Activated T-cell treated with anti-CD3 and anti-CD28 coated beads, Interleukin-2, amount 50 U/mL, for 48 hours (primary cell): ENCODE results near the gene ASPSCR1.

Source experiments
- DNase-seq, 2 experiments: peaks; one replicate each; pipeline ENCODE4 v3.0.0-alpha.2; 2020

Gene ASPSCR1

DNA sequence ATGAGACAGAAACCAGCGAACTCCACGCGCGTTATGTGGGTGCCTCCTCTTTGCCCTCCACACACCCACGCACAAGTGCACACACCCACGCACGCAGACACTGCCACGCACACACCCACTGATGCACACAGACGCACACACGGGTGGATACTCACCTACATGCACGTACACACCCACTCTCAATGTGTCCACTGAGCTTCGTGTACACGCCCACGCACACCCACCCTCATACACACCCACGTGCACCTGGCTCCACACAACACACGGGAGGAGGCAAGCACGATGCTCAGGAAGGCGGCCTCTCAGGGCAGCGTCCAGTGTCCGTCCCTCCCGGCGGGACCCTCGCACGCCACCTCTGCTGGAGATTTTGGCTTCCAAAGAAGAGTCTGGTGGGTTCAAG, 70.0 kb downstream of the ASPSCR1 start:
- DNase-seq, result no peak

DNA sequence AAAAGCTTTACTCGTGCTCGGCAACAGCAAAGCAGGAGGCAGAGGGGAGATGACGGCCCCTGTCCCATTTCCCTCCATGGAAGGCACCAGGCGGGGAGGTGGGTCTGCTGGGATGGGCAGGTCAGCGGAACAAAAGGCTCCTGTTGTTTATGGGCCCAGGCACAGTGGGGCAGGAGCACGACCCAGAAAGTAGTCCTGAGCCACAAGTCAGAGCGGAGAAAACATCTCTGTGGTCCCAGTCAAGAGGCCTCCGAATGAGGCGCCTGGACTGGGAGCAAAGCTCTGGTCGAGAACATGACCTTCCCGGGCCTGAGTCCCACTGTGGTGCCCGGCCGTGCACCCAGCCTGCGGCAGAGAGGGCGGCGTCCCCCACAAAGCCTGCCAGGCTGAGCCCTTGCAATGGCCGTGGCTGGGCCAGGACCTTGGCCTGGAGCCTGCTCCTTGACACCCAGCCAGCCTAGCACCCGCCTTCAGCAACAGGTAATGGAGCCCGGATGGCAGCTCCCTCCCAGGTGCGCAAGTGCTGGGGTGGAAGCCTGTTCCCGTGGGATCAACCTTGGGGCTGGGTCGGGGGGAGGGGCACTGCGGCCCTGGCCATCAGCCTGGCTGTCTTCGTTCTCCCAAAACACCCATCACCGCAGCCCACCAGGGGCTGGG, 70.6 kb downstream of the ASPSCR1 start:
- DNase-seq, result no peak

DNA sequence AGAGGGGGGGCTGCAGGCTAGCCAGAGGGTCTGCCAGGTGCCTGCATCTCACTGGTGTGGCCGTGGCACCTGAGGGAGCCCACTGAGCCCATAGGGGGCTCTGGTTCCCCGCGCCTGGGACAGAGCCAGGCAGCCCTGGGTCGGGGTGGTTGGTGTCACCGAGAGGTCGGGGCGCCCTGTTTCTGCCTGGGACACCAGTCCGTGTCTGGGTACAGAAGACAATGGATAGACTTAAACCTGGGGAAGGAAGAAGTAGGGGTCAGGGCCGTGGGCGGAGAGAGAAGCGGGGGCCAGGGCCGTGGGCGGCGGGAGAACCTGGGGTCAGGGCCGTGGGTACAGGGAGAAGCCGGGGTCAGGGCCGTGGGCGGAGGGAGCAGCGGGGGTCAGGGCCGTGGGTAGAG, 71.1 kb downstream of the ASPSCR1 start:
- no peak for DNase-seq

DNA sequence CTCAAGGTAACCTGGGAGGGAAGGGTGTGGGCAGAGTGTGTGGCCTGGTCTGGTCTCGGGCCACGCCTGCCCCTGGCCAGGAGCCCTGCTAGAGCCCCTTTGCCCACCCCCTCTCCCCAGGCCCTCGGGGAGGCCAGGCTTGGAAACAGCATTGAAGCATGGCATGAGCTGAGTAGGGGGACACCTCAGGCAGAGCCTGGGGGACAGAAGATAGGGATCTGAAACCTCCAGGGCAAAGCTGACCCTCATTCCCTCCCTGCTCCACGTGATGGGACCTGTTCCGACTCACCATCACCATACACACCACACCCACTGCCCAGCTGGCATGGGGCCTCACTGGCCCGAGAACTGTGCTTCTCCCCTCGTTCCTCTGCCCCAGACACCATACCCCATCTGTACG, 71.7 kb downstream of the ASPSCR1 start:
- no peak for DNase-seq

DNA sequence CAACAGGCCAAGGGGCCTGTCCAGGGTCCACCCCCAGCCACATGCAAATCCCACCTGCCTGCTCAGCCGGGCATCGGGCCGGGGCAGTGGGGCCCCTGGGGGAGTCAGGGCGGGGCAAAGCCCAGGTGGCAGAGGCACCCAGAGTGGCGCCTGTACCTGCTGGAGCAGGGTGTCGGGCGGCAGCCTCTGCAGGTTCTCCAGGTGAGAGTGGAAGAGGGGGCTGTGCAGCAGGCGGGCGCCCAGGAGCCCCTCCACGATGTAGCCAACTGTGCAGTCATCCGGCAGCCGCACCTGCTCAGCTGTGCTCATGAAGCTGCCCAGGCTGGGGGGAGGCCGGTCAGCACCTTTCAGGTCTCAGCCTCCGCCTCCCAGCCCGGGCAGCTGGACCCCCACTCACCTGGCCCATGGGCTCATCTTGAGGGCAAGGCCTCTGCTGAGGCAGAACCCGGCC, 72.1 kb downstream of the ASPSCR1 start:
- no peak for DNase-seq

DNA sequence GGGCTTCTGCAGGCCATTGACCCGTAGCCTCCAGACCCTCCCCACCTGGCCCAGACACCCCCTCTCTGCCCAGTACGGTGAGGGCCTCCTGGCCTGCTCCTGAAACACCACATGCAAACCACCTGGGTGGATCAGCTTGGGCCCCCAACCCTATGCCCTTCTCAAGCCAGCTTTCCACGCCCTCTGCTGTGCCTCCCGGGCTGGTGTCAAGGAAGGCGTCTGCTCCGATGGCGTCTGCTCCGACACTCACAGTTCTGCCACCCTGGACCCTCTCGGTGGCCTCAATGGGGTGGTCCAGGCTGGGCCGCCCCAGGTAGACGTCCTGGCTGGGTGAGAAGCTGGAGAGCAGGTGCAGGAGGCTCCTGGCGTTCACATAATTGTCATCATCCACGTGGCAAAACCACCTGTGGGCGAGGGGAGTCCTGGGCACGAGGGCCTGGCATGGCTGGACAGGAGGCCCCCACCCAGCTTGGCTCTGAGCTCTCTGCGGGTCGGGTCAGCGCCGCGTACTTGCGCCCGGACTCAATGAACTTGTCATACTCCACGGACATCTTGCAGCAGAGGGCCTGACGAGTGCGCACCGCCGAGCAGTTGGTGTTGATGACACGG, 72.8 kb downstream of the ASPSCR1 start:
- no peak for DNase-seq

DNA sequence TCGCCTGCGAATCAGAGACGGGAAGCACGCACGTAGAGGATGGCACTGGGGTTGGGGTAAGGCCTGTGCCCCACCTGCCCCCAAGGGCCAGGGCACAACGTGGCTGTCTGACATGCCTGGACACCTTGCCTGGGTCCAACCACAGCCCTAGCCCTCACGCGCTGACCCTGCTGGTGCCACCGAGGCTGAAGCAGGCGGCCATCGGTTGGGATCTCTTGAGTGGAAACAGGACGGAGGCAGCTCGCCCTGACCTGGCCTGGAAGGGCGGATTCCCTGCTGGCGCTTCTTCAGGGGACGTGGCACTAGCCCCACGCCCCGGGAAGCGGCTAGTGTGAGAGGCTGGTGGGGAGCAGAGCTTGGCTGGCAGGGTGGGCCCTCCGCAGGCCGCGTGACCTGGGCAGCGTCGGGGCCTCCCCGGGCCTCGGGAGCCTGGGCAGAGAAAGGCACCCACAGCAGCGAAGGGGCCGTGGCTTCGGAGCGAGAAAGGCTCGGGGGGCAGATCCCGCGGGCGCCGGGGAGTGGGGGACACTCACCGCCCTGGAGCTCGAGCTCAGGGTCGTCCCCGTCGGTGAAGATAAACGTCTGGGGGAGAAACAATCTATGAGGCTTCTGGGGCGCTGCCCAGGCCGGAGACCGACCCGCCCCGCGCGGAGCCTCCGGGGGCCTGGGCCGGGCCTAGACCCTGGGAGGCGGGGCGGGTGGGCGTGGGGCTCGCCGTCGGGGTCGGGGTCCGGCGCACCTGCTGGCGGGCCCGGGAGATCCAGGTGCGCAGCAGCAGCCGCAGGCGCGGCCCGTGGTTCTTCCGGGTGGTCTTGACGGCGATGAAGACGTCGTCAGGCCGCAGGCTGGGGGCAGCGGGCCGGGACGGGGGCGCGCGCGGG, 73.6 kb downstream of the ASPSCR1 start:
- DNase-seq, result no peak

DNA sequence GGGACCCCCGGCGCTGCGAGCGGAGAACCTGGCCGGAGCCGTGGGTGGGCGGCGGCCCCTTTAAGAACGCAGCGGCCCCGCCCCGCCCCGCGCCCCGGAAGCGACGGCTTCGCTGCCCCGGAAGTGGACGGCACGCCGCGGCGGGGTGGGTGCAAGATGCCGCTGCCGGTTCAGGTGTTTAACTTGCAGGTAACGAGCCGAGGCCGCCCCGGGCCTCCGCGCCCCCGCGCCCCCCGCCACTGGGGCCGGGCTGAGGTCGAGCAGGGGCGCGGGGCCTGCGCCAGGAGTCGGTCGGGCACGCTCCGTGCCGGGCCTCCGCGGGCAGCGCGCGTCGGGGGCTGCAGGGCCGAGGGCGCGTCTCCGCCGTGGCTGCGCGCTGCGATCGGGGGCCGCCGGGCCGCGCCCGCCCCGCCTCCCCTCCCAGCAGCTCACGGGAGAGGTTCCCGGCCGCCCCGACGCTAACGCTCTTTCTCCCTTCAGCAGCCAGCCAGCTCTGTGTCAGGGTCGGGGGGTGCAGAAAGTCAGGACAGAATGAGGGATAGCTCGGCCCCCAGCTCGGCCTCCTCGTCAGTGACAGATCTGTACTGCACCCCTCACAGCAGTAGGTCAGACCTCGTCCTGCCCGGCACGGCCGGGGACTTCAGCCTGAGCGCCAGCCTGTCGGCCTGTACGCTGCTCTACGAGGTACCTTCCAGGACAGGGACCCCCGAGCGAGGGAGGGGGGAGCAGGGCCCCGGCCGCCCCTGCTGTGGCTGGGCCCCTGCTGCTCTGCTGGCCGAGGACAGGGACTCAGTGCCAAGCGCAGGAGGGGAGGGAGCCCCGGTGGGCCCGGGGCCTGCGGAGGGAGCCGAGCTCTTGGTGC, 74.6 kb downstream of the ASPSCR1 start, which contains the start of the genes GPS1 and RFNG:
Gene GPS1 (plus strand): TSS at position 123 of the 862 bp plus-strand sequence. CDS start 34 bp downstream, at position 157.
Gene RFNG (minus strand): TSS at position 36 of the 862 bp plus-strand sequence. CDS start 45 bp downstream, outside the sequence.
- peak; percentile 89 to 90 for DNase-seq

DNA sequence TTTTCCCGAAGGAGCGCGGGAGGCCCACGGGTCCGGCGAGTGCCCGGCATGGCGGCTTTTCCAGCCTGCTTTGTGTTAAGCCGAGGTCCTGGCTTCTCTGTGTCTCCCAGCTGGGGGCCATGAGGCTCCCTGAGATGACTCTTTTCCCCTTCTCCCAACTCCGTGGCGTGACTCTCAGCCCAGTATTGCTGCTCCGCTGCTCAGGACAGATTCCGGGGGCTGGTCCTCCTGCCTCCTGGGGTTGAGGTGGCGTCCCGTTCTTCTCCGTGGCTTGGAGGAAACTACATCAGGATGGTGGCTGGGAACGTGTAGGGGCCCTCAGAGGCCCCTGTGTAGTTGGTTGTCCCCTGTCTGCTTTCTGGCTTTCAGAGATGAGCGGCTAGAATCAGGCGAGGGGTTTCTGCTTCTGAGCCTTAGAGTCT, 75.2 kb downstream of the ASPSCR1 start:
- DNase-seq, result no peak

DNA sequence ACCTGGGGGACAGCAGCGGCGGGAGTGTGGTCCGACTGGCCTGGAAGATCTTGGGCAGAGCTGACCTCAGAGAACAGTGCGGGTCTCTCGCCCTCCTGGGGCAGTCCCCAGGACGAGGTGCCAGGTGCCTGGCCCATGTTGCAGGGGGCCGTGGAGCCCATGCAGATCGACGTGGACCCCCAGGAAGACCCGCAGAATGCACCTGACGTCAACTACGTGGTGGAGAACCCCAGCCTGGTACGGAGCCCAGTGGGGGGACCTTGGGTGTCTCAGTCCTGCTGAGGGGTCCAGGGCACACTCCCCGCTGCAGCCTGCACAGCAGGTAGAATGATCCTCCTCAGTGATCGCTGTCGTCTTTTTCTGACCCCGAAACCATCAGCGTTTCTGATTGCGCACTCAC, 75.7 kb downstream of the ASPSCR1 start:
- DNase-seq, result no peak

DNA sequence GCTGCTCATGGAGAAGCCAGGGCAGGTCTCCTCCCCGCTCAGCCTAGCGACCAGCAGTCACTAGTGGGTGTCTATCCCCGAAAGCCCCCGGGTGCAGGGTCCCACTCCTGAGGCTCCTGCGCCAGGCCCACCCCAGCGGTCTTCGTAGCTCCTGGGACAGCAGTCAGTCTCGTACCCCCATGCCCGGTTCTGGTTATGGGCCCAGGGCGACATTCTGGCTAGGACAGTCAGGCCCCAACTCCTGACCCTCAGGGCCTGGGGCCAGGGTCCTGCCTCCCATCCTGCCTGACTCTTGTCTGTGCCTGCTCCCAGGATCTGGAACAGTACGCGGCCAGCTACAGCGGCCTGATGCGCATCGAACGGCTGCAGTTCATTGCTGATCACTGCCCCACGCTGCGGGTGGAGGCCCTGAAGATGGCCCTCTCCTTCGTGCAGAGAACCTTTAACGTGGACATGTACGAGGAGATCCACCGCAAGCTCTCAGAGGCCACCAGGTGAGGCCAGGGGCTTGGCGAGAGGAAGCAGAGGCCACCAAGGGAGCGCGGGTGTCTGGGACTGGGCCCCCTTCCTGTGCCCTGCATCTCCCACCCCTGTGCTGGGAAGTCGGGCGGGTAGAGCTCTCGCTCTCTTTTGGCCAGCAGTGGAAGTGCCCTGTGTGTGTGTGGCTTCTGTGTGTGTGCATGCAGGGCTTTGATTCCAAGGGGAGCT, 76.3 kb downstream of the ASPSCR1 start:
- DNase-seq, result no peak

DNA sequence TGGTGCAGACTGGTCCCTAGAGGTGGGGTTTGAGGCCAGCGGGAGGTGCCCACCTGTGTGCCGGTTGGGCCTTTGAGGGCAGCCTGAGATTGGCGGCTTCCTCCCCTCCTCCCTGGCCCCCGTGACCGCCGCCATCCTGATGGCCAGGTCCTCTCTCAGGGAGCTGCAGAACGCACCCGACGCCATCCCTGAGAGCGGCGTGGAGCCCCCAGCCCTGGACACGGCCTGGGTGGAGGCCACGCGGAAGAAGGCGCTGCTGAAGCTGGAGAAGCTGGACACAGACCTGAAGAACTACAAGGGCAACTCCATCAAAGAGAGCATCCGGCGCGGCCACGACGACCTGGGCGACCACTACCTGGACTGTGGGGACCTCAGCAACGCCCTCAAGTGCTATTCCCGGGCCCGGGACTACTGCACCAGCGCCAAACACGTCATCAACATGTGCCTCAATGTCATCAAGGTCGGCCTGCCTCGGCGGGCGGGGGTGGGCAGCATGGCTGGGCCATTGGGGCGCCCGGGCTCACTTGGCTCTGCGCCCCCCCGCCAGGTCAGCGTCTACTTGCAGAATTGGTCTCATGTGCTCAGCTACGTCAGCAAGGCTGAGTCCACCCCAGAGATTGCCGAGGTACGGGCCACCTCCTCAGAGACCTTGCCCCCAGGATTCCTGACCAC, 77.1 kb downstream of the ASPSCR1 start:
- no peak for DNase-seq

DNA sequence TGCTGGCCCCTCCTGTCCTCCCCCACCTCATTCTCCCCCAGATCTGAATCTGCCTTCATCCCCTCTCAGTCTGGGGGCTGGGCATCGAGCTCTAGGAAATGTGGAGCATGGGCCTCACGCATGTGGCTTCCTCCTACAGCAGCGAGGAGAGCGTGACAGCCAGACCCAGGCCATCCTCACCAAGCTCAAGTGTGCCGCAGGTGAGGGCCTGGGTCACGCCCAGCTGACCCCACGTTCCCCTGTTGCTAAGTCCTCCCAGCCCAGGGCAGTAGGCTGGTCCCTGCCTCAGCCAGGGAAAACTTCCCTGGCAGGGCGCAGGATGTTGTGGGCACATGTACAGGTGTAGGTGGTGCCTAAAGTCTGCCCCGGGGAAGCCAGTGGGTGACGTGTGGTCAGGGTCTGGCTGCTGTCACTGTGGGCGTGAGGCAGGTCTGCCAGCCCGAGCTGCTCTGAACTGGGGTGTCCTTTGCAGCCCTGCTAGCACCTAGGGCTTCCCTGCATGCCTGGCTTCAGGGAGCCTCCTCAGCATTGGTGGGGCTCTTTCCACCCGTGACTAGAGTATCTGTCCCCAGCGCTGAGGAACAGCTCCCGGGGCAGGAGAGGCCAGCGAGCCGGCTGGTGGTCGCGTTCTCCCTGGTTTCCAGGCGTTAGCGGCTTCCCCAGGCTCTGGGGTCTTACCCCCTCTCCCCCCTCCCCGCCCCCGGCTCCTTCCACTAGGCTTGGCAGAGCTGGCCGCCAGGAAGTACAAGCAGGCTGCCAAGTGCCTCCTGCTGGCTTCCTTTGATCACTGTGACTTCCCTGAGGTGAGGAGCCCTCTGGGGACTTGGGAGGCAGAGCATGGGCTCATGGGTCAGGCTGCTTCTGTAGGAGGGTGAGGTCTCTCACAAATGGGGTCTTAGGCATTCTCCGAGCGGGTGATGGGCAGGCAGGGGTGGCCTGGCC, 77.9 kb downstream of the ASPSCR1 start:
- no peak for DNase-seq

DNA sequence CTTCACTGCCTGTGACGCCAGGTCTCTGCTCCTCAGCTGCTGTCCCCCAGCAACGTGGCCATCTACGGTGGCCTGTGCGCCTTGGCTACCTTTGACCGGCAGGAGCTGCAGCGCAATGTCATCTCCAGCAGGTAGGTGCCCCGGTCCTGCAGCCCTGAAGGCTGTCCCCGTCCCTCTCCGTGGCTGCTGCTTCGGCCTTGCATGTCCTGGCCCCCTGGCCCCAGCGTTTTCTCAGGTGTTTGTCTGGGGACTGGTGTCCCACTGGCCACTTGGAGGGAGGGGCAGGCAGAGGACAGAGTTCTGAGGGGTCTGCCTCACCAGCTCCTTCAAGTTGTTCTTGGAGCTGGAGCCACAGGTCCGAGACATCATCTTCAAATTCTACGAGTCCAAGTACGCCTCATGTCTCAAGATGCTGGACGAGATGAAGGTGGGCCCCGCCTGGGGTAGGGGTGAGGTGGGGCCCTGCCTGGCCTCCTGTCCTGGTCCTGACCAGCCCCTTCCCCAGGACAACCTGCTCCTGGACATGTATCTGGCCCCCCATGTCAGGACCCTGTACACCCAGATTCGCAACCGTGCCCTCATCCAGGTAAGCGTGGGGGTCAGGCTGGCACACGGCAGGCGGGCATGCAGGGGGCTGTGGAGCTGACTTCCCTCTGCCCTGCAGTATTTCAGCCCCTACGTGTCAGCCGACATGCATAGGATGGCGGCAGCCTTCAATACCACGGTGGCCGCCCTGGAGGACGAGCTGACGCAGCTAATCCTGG, 78.7 kb downstream of the ASPSCR1 start:
- no peak for DNase-seq

DNA sequence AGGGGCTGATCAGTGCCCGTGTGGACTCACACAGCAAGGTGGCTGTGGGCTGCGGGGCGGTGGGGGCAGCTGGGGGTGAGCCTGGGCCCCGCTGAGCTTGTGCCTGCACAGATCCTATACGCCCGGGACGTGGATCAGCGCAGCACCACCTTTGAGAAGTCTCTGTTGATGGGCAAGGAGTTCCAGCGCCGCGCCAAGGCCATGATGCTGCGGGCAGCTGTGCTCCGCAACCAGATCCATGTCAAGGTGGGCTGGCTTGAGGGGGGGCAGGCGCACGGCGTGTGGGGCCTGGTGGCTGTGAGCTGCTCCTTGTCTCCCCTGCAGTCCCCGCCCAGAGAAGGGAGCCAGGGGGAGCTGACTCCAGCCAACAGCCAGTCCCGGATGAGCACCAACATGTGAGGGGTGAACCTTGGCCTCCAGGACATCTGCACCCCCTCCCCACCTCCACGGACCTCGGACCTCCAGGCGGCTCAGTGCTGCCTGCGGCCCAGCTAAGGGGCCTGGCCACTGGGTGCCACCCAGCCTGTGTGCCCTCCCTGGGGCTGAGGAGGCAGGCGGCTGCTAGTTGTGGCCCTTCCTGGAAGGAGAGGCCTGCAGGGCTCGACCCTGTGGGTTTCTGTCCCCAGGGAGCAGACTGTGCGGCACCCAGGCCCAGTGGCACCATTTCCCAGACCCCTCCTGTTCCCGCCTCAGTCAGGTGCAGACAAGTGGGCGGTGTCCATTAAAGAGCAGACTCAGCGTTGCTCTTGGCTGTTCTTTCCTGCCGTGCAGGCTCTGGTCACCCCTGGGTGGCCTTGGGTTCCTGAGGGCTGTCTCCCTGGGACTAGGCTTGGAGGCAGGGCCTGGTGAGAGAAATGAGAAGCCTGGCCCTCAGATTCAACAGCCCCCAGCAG, 79.5 kb downstream of the ASPSCR1 start:
- no peak for DNase-seq

DNA sequence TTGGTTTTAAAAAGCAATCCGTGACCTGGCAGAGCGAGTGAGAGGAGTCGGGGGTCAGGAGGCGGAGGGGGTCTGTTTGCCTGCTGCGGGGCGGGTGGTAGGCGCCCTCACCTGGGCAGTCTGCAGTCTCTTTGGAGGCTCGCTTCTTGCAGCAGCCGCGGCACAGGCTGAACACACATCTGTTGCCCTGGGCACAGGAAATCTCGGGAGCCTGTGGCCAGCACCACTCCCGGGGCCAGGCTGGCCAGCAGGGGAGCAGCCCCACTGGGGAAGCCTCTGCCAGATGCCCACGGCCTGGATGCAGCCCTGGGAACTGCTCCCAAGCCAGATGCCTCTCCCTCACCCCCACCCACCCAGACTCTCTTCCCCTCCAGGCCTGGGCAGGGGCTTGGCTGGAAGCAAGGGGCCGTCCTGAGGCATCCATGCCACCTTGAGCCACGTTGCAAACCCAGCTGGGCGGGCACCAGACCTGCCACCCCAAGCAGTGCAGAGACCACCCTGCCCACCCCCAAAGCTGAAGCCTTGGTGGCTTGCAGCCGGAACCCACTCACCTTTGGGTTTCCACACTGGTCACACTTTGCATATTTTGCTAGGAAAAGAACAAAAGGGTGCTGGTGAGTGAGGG, 80.9 kb downstream of the ASPSCR1 start:
- DNase-seq, result no peak

DNA sequence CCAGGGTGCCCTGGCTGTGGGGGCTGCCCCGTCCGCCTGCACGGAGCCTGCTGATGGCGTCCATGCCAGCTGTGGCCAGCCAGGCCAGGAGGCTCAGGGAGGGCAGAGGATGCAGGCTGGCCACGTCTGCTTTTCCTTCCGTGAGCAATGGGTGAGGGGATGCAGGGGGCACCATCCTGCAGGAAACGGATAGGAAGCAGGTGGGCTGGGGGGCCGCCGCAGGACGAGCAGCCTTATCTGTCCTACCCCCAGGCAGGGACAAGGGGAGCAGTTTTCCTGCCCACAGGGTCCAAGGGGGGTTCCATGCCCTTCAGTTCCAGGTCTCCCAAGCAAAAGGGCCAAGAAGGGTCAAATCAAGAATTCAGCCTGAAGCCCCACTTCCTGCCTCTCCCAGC, 81.4 kb downstream of the ASPSCR1 start:
- no peak for DNase-seq
